Measurements from ENCODE around the gene RNH1. TPM values are rescaled to one million over a fixed set of nuclear protein-coding genes. Genes with fewer than 3 reads are reported as not detected.

Gene RNH1
- total RNA-seq, 2 donors from 2014 or later, result 97.8 to 153 TPM

DNA sequence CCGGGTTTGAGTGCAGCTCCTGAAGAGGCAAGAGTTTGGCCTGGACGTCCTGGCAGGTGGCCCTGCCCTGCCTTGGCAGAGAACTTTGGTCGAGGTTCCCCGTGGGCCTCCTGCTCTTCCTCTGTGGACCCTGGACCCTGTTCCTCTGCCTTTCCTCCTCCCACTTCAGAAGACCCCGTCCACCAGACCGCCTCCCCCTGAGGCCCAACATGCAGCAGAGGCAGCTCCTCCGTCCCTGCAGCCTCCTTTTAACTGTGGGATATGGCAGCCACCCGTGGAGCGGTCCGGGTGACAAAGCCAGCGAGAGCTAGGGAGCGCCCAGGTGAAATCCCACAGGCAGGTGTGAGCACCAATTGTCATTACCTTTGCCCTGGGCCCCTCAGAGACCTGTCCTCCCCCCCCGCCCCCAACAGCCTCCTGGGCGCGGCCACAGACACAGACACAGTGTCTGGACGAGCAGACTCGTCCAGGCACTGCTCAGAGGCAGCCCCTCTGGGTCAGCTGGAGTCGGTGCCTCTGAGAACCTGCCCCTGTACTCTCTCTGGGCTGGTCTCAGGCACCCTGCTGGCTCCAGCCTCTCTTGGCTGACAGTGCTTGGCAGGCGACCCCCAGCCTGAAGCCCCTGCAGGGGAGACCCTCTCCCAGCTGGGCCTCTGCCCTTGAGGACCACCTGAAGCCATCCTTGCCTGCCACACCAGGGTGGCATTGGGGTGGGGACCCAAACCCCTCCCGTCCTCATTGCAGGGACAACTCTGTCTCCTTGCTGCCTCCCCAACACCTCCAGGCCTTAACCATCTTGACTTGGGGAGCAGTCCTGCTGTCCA, 61.1 kb downstream of the RNH1 start:
- Histone ChIP-seq H3K36me3 (replicated peaks in 1 of 2; ENCODE audit: insufficient read depth in 1 of 2, low read depth in 2 of 2) (no peaks in the 10 kb centered on the region), H3K9me3 (no peaks in the 10 kb centered on the region), H3K4me3 (no peak overlapping the region), H3K27me3 (no peaks in the 10 kb centered on the region), H3K27ac (no peak overlapping the region), H3K4me1 (peaks cover 36% of the 10 kb centered on the region)
- 51 to 67% methylated on average over 10 to 20 of the region's 20 CpGs for WGBS, 2 donors
- intact Hi-C loops (cut with DNase I), result no loop called here
- TF ChIP-seq POLR2A (IDR thresholded peaks at IDR 0.05), result no peak
- TF ChIP-seq, protein P1, sequence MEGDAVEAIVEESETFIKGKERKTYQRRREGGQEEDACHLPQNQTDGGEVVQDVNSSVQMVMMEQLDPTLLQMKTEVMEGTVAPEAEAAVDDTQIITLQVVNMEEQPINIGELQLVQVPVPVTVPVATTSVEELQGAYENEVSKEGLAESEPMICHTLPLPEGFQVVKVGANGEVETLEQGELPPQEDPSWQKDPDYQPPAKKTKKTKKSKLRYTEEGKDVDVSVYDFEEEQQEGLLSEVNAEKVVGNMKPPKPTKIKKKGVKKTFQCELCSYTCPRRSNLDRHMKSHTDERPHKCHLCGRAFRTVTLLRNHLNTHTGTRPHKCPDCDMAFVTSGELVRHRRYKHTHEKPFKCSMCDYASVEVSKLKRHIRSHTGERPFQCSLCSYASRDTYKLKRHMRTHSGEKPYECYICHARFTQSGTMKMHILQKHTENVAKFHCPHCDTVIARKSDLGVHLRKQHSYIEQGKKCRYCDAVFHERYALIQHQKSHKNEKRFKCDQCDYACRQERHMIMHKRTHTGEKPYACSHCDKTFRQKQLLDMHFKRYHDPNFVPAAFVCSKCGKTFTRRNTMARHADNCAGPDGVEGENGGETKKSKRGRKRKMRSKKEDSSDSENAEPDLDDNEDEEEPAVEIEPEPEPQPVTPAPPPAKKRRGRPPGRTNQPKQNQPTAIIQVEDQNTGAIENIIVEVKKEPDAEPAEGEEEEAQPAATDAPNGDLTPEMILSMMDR (IDR thresholded peaks at IDR 0.05), result no peak
- ATAC-seq (no peak), DNase-seq (no peak)

Other genes with a start within 250 kb of the RNH1 start
- 1 to 10 TPM in 1 of 2 donors, not detected in 1; 1.0 TPM for gene NLRP6, start 228.8 kb downstream of the RNH1 start, total RNA-seq
- 100 to 1,000 TPM; 248 to 484 TPM for gene PGGHG, start 218.1 kb downstream of the RNH1 start, total RNA-seq
- gene IFITM5, start 207.7 kb downstream of the RNH1 start, total RNA-seq, result not detected
- gene IFITM2, start 199.4 kb downstream of the RNH1 start, total RNA-seq, result 10 to 100 TPM; 31.0 to 90.3 TPM
- gene IFITM1, start 193.2 kb downstream of the RNH1 start, total RNA-seq, result 10 to 100 TPM; 31.0 to 39.7 TPM
- 10 to 100 TPM; 51.4 to 59.7 TPM for gene IFITM3, start 186.4 kb downstream of the RNH1 start, total RNA-seq
- gene B4GALNT4, start 137.7 kb downstream of the RNH1 start, total RNA-seq, result 1 to 10 TPM in 1 of 2 donors, not detected in 1; 2.1 TPM
- 10 to 100 TPM; 46.2 to 48.8 TPM for gene PKP3, start 113.0 kb downstream of the RNH1 start, total RNA-seq
- gene SIGIRR, start 92.2 kb downstream of the RNH1 start, total RNA-seq, result 10 to 100 TPM; 50.8 to 65.6 TPM
- gene ANO9, start 65.2 kb downstream of the RNH1 start, total RNA-seq, result 10 to 100 TPM; 15.6 to 26.4 TPM
- 10 to 100 TPM; 17.4 to 93.3 TPM for gene PTDSS2, start 57.0 kb downstream of the RNH1 start, total RNA-seq
- 10 to 100 TPM; 13.0 to 15.8 TPM for gene HRAS, start 28.3 kb upstream of the RNH1 start, total RNA-seq
- 1 to 10 TPM; 1.6 to 2.3 TPM for gene LRRC56, start 30.3 kb upstream of the RNH1 start, total RNA-seq
- 10 to 100 TPM in 1 of 2 donors, 1 to 10 TPM in 1; 6.0 to 12.9 TPM for gene LMNTD2, start 53.5 kb upstream of the RNH1 start, total RNA-seq
- 100 to 1,000 TPM in 1 of 2 donors, 10 to 100 TPM in 1; 49.5 to 134 TPM for gene RASSF7, start 53.7 kb upstream of the RNH1 start, total RNA-seq
- gene PHRF1, start 69.2 kb upstream of the RNH1 start, total RNA-seq, result 10 to 100 TPM; 18.2 to 34.3 TPM
- 10 to 100 TPM; 10.4 to 10.9 TPM for gene IRF7, start 108.7 kb upstream of the RNH1 start, total RNA-seq
- 10 to 100 TPM in 1 of 2 donors, not detected in 1; 14.5 TPM for gene CDHR5, start 117.7 kb upstream of the RNH1 start, total RNA-seq
- not detected for gene SCT, start 119.9 kb upstream of the RNH1 start, total RNA-seq
- gene DRD4, start 130.0 kb upstream of the RNH1 start, total RNA-seq, result 1 to 10 TPM in 1 of 2 donors, not detected in 1; 3.0 TPM
- gene DEAF1, start 188.0 kb upstream of the RNH1 start, total RNA-seq, result 10 to 100 TPM; 15.8 to 28.0 TPM
- 10 to 100 TPM; 21.8 to 36.3 TPM for gene TMEM80, start 188.6 kb upstream of the RNH1 start, total RNA-seq
- gene EPS8L2, start 199.0 kb upstream of the RNH1 start, total RNA-seq, result 100 to 1,000 TPM; 126 to 153 TPM
- 100 to 1,000 TPM in 1 of 2 donors, 10 to 100 TPM in 1; 78.9 to 119 TPM for gene TALDO1, start 240.2 kb upstream of the RNH1 start, total RNA-seq

All from body of pancreas (tissue), 4 donors.